Measurements from ENCODE around the gene ADARB2.

Gene ADARB2

GRCh38 chr10:1663226-1663625 is 74.1 kb downstream of the ADARB2 start:
- no peak for DNase-seq (ENCODE audit: low read depth in 3 of 3)

DNA sequence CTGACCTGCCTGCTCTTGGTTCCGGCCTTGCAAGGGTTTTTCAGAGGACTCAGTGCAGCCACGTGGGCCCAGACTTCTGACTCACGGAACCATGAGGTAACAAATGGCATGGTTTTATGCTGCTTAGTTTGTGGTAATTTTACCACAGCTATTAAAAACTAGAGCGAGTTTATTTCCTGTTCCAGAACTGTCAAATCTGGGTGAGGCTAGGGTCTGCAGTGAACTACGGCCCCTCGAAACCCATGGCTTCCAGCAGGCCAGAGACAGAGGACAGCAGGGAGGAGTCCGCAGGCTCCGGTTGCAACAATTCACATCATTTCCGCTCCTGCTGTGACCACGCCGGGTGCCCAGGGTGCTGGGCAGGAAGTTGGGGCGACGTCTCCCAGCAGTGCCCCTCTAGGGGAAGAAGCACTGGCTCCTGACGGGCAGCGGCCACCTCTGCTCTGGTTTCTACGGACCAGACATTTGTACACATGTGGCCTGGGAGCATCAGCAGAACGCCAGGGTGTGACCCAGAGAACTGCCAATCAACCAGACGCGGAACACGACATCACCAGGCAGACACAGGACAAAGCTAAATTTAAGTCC is 74.8 kb downstream of the ADARB2 start:
- DNase-seq (ENCODE audit: low read depth in 3 of 3): no peak

GRCh38 chr10:1661859-1662437 is 75.4 kb downstream of the ADARB2 start:
- no peak for DNase-seq (ENCODE audit: low read depth in 3 of 3)

- DNase-seq (ENCODE audit: low read depth in 3 of 3): no peak
These were observed 75.9 kb downstream of the ADARB2 start for GRCh38 chr10:1661416-1661815.

DNA sequence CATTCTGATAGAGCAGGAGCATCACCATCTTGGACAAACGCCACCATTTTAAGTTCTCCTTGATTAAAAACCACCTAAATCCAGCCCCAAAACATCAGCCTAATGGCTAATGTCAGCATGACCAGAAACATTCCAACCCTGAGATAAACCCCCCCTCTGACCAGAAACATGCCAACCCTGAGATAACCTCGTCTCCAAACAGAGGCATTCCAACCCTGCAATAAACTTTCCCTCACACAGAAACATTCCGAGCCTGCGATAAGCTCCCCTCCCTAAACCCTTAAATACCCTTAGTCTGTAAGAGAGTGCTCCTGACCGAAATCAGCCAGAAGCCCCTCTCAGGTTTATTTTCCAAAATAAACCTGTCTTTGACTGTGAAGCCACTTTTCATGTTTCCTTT is 76.5 kb downstream of the ADARB2 start:
- no peak for DNase-seq (ENCODE audit: low read depth in 3 of 3)

GRCh38 chr10:1660386-1660785 is 76.9 kb downstream of the ADARB2 start:
- no peak for DNase-seq (ENCODE audit: low read depth in 3 of 3)

DNA sequence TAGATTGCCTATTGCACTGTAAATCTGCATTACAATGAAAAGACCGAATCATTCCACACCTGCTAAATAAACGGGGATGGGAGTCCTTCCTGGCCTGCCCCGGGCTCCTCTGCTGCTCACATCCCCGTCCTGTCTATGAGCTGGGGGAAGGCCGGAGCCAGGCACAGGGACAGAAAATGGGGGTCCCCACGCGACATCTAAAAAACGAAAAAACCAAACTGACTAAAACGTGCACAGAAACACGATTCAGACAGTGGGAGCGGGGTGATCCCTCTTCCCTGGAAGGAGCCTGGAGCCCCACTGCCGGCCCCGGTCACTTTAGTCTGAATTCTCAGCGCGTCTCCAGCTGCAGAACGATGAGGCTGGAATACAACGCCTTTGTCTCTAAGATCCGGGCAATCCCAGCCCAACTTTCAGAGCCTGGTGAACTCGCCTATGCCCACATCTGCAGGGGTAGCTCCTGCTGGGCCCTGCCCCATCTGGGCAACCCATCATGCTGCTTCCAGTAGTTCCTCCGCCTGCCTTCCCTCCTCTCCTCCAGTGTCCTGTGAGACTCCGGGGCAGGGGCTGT is 78.0 kb downstream of the ADARB2 start:
- DNase-seq (ENCODE audit: low read depth in 3 of 3): no peak

DNA sequence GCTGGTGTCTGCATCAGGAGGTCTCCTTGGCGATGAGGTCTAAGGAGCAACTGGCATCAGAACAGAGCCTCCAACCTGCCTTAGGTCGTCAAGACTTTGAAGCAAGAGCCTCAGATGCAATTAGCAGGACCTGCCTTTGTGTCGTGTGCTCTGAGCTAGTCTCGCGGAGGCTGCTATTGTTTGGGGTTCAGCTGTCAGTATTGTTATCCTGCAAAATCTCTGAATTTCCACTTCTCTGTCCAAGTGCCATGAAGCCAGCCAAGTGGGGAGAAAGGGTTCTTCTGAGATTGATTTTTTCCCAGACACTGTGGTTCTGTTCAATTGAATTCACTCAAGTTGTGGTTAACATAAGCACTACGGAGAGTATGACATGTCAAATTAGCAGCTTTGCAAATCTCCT is 78.7 kb downstream of the ADARB2 start:
- no peak for DNase-seq (ENCODE audit: low read depth in 3 of 3)

- DNase-seq (ENCODE audit: low read depth in 3 of 3): no peak
These were observed 79.8 kb downstream of the ADARB2 start for GRCh38 chr10:1657479-1657878.

GRCh38 chr10:1655367-1655766 is 82.0 kb downstream of the ADARB2 start:
- DNase-seq (ENCODE audit: low read depth in 3 of 3): no peak

- no peak for DNase-seq (ENCODE audit: low read depth in 3 of 3)
These were observed 82.4 kb downstream of the ADARB2 start for GRCh38 chr10:1654811-1655356.

GRCh38 chr10:1654247-1654646 is 83.1 kb downstream of the ADARB2 start:
- no peak for DNase-seq (ENCODE audit: low read depth in 3 of 3)

DNA sequence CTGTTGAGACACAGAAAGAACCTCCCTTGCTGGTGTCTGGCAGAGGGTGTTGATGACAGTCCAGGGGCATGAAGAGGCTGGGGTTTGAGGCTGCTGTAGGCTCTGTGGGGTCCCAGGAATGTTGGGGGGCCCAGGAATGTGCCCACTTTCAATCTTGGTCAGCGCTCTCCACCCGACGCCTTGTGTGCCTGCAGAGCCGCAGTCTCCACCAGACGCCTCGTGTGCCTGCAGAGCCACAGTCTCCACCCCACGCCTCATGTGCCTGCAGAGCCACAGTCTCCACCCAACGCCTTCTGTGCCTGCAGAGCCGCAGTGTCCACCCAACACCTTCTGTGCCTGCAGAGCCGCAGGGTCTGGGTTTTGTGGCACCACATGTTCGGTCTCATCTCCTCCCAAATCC is 84.0 kb downstream of the ADARB2 start:
- no peak for DNase-seq (ENCODE audit: low read depth in 3 of 3)

DNA sequence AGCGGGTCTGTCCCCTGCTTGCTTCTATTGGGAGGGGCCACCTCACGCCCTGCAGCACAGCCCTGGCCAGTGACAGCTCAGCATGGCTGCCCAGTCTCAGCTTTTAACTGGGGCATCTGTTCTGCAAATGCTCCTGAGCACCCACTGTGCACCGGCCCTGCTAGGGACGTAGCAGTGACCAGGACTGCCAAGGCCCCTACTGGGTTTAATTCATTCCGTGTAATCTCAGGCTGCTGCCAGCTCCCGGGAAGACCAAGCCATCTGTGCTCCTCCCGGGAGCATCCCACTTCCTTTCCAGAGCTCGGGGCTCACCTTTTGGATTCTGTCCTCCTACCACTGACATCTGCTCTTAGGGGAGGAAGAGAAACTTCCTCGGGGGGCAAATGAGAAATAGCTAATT is 85.2 kb downstream of the ADARB2 start:
- DNase-seq (ENCODE audit: low read depth in 3 of 3): no peak

DNA sequence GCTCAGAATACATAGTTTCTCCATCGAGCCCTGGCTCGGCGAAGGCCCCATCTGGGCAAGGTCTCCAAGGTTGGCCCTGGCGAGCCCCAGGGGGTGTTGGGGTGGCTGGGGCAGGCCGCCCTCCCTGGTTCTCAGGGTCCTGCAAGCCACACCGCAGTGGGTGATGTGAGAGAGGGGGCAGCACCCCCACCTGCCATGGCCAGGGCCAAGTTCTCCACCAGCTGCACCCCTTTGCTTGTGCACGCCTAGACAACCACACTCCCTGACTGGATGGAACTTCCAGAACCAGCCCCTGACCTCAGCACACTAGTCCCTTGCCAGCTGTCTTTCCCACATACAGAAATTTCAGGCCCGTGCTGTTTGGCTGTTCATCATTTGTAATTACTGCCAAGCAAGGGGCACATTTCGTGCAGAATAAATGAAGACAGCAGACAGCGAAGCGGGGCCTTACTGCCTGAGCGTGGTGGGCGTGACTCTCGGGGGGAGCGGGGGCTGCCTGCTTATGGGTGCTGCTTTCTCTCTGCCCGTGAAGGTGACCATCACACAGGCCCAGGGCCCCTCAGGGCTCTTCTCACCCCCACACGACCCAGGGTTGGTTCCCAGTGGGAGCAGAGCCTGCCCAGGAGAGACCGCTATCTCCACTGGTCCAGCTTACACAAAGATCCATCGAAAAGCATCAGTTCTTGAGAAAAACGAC is 85.9 kb downstream of the ADARB2 start:
- no peak for DNase-seq (ENCODE audit: low read depth in 3 of 3)

- no peak for DNase-seq (ENCODE audit: low read depth in 3 of 3)
These were observed 86.6 kb downstream of the ADARB2 start for GRCh38 chr10:1650542-1651269.

DNA sequence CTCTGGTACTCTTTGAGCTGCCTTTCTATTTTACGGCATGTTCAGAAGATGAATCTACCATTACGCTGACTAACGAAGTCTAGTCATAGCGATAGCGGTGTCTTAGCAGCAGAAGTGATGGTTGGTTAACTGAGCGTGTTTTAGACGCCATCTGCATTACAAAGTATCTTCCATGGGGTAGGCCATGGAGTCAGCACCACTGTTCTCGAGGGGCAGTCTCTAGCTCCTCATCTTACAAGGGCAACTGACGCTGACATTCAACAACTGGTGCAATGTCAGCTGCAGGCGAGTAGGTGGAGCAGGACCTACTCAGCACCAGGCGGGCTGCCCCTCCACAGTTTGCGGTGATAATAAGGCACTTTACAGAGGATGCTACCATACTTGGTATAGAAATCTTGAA is 88.7 kb downstream of the ADARB2 start:
- no peak for DNase-seq (ENCODE audit: low read depth in 3 of 3)

GRCh38 chr10:1646332-1646731 is 91.0 kb downstream of the ADARB2 start:
- DNase-seq (ENCODE audit: low read depth in 3 of 3): no peak

- DNase-seq (ENCODE audit: low read depth in 3 of 3): no peak
These were observed 91.4 kb downstream of the ADARB2 start for GRCh38 chr10:1645896-1646295.

DNA sequence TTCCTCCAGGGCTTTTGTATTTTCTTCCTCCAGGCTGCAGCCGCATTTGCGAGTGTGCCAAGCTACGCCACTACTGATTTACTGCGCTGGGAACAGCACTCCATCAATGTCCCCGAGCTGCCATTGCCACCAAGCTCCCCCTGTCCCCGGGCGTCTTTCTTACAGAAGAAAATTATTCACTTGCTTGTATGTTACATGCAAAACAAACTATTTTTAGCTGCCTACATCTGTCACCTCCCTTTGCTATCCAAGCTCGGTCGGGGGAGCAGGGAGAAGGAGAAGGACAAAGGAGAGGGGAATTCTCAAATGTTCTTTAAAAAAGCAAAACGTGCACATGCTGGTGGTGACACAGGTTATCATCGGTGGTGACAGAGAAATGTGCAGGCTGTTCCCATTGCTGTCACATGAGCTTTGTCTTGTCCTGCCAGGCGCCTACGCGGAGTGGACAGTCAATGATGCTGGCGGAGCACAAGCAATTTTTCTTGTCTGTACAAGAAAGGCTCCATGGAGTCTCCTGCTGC is 93.1 kb downstream of the ADARB2 start:
- no peak for DNase-seq (ENCODE audit: low read depth in 3 of 3)

DNA sequence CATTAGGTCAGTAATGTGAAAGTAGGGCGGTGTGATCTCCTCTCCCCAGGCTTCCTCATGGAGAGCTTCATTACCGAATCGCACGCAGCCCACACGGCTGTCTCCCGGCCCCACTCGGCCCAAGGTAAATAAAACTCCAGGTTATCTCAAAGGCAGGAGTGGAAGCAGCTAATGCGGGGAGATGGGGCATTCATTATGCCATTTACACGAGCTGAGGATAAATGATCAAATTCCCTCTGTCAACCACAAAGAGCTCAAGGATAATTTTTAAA is 93.5 kb downstream of the ADARB2 start:
- DNase-seq (ENCODE audit: low read depth in 3 of 3): no peak
